HG02642 (cell line): Measurements from ENCODE around the gene DDR1.
"Not testable (repeated sequence)": the region's sequence is repeated elsewhere in the genome, so short reads cannot be mapped to it uniquely, and the experiment has no call there.

Experiments used
- ATAC-seq: cut with Tn5 transposase; IDR thresholded peaks from one replicate; pipeline ENCODE4 v1.9.1; 2021; ENCODE audit warnings: mild to moderate bottlenecking; ENCODE audit not compliant: unreplicated experiment, poor library complexity

Gene DDR1

DNA sequence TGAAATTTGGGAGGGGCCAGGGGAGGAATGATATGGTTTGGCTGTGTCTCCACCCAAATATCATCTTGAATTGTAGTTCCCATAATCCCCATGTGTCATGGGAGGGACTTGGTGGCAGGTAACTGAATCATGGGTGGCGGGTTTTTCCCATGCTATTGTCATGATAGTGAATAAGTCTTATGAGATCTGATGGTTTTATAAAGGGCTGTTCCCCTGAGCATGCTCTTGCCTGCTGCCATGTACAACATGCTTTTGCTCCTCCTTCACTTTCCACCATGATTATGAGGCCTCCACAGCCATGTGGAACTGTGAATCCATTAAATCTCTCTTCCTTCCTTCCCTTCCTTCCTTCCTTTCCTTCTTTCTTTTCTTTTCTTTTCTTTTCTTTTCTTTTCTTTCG lies 31.9 kb upstream of the DDR1 start:
- ATAC-seq: not testable (repeated sequence)

DNA sequence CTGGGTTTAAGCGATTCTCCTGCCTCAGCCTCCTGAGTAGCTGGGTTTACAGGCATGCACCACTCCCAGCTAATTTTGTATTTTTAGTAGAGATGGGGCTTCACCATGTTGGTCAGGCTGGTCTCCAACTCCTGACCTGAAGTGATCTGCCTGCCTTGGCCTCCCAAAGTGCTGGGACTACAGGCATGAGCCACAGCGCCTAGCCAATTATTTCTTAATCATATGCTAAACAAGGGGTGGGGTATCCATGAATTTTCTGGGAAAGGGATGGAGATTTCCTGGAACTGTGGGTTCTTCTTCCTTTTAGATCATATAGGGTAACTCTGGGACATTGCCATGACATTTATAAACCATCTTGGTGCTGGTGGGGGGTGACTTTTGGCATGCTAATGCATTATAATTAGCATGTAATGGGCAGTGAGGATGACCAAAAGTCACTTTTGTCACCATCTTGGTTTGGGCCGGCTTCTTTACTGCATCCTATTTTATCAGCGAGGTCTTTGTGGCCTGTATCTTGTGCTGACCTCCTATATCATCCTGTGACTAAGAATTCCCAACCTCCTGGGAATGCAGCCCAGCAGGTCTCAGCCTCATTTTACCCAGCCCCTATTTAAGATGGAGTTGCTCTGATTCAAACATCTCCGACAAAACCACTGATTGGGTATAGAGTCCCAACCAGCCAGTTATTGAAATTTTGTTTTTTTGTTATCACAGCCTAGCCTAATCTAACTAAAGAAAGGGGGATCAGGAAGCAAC lies 29.9 kb upstream of the DDR1 start:
- ATAC-seq: no peak

DNA sequence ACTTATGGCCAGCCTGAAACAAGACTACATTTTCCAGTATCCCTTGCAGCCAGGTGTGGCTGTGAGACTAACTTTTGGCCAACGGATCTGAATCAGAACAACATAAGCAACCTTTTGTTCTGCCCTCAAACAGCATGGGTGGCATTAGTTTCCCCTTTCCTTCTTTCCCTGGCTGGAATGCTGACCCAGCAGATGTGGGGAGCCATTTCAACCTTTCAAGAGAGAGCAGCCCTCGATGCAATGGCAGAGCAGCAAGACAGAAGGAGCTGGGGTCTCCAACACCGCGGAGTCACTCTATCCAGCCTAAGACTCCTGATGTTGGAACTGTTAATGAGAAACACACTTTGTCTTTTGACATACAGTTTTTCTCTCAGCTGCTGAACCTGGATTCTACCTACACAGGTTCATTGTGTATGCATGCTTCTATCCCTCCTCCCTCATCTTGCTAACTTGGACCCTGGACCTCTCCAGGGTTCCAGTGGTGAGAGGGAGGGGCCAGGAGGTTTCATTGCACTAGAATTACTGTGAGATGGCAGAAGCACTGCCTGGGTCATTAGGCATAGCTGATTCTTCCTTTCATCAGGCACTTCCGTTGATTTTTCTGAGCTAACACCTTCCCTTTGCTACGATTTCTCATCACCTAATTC lies 28.8 kb upstream of the DDR1 start:
- no peak for ATAC-seq

DNA sequence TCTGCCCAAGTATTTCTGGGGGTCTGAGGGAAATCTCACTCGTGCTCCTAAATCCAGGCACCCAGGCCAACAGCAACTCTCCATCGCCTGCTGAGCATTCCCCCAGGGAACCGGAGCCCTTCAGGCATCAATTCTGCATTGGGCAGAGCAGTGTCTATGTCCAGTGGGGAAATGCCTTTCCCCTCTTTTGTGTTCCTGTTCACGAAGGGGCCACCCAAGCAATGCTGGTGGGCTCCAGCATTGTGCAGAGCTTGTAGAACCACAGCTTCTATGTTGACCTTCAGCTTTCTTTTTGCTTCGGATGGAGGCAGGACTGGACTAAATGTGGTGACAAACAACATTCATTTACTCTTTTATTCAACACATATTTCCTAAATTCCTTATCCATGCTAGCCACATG lies 27.2 kb upstream of the DDR1 start:
- no peak for ATAC-seq

DNA sequence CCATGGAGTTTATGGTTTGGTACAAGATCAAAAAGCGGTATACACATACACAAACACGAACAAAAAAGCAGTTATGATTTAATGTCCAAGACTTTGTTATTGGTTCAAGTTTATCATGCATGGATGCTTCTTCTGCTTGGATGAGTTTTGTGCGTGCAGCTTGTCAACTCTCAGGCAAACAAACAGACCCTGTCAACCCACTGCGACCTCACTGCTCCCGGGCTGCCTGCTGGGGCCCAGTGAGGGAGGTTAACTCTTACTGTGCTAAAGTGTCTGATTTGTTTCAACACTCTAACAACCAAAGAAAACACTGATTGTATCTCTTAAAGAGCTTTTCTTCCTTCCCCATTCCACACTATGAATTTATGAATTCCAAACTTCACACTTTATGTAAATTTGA lies 26.8 kb upstream of the DDR1 start:
- no peak for ATAC-seq

DNA sequence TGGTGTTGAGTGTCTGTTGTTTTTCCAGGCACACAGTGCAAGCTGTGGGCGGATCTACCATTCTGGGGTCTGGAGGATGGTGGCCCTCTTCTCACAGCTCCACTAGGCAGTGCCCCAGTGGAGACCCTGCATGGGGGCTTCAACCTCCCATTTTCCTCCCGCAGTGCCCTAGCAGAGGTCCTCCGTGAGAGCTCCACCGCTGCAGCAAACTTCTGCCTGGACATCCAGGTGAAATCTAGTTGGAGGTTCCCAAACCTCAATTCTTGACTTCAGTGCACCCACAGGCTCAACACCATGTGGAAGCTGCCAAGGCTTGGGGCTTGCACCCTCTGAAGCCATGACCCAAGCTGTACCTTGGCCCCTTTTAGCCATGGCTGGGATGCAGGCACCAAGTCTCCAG lies 24.6 kb upstream of the DDR1 start:
- ATAC-seq: not testable (repeated sequence)

DNA sequence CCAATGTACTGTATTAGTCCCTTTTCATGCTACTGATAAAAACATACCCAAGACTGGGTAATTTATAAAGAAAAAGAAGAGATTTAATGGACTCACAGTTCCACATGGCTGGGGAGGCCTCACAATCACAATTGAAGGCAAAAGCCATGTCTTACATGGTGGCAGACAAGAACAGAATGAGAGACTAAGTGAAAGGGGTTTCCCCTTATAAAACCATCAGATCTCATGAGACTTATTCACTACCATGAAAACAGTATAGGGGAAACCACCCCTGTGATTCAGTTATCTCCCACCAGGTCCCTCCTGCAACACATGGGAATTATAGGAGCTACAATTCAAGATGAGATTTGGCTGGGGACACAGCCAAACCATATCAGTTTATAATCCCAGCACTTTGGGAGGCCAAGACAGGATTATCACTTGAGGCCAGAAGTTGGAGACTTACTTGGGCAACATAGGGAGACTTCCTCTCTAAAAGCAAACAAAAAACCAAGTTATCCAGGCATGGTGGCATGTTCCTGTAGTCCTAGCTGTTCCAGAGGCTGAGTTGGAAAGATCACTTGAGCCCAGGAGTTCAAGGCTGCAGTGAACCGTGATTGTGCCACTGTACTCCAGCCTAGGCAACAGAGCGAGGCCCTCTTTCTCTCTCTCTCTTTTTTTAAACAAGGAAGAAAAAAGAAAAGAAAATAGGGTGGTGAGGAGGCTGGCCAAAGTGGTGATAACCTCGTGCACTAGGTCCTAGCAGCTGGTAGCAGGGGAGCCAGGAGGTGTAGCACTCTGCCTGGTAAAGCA lies 22.9 kb upstream of the DDR1 start:
- no peak for ATAC-seq

DNA sequence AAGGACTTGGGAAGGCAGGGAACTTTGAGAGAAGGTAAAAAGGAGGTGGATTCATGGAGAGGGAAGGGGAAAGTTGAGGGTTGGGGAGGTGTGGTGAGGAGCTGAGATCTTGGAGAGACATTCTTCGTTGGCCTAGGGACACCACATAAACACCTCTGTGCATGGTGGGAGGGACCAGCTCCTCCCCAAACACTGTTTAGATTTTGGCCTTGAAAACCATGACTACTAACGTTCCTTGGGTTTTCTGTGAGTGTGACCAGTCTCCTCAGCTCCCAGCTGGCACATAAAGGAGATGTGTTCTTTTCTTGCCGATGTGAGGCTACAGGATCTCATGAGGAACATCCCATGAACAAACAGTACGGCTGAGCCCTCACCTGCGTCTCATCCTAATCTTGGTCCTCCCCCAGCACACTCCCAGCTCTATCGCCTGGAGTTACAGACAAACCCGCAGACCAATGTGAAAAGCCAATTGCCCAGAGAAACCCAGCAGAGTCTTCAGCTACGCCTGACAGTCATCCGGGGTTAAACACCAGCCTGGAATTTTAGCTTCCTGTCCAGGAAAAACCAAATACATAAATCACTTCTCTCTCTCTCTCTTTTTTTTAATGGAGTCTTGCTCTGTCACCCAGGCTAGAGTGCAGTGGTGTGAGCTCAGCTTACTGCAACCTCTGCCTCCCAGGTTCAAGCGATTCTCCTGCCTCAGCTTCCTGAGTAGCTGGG lies 22.0 kb upstream of the DDR1 start:
- no peak for ATAC-seq

DNA sequence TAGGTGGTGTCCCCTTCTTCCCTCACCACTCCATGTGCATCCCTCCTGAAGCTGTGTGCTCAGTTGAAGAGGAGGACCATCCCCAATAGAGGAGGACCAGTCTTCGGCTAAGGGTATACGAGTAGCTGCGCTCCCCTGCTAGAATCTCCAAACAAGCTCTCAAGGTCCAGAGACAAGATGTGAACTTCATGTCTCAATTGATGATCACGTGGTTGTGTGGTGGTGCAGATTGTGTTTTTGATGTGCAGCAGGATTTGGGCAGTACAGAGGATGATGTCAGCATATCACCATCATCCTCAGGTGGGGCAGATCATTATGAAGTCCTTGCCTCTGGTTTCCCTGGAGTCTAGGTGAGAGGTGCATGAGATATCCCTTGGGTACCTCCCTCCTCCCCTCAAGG lies 20.0 kb upstream of the DDR1 start:
- no peak for ATAC-seq

DNA sequence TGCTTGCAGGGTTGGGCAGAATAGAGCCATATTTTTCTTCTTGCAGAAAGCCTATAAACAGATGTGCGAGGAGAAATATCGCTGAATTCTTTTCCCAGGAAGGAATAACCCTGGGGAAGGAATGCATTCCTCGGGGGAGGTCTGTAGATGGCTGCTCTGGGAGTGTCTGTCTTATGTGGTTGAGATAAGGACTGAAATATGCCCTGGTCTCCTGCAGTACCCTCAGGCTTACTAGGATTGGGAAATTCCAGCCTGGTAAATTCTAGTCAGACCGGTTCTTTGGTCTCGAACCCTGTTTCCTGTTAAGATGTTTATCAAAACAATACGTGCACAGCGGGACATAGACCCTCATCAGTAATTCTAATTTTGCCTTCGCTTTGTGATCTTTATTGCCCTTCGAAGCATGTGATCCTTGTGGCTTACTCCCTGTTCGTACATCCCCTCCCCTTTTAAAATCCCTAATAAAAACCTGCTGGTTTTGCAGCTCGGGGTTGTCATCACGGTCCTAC lies 15.0 kb upstream of the DDR1 start:
- not testable (repeated sequence) for ATAC-seq

DNA sequence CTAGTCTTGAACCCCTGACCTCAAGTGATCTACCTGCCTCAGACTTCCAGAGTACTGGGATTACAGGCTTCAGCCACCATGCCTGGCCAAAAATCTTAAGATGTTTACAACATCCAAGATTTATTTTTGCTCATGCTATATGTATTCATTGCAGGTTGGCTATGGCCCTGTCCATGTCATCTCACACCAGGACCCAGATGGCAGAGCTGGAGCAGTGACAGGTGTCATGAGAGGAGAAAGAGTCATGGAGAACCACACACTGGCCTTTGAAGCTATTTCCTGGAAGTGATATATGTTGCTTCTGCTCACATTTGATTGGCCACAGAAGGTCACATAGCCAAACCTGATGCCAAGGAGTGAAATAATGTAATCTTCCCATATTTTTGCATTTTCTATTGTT lies 13.8 kb upstream of the DDR1 start:
- ATAC-seq: no peak

DNA sequence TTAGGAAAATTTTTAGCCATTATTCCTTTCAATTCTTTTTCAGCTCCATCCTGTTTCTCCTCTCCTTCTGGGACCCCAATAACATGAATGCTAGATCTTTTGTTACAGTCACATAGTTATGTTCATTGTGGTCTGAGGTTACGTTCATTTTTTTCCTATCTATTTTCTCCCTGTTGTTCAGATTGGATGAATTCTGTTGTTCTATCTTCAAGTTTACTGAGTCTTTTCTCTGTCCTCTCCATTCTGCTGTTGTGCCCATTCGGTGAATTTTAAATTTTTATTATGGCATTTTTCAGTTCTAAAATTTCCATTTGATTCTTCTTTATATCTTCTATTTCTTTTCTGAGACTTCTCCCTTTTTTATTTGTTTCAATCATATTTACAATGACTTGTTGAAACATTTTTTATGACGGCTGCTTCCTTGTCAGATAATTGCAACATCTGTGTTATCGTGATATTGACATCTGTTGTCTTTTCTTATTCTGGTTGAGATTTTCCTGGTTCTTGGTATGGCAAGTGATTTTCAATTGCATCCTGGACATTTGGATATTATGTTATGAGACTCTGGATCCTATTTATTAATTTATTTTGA lies 12.6 kb upstream of the DDR1 start:
- ATAC-seq: no peak

DNA sequence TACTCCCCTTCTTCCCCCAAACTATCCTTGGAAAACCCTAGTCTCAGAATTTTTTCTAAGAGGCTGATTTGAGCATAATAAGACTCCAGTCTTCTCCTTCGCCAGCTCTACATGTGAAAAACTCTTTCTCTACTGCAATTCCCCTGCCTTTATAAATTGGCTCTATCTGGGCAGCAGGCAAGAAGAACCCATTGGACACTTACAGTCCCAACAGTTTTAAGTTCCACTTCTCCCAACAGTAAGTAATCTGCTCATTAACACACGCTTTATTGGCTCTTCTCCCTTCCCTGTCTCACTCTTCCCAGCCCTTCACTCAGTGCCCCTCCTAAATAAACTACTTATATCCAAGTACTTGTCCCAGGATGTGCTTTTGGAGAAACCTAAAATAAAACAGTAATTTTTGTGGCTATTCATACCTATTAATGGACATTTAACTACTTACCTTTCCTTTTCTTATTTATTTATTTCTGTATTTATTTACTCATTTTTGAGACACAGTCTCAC lies 11.1 kb upstream of the DDR1 start:
- no peak for ATAC-seq

DNA sequence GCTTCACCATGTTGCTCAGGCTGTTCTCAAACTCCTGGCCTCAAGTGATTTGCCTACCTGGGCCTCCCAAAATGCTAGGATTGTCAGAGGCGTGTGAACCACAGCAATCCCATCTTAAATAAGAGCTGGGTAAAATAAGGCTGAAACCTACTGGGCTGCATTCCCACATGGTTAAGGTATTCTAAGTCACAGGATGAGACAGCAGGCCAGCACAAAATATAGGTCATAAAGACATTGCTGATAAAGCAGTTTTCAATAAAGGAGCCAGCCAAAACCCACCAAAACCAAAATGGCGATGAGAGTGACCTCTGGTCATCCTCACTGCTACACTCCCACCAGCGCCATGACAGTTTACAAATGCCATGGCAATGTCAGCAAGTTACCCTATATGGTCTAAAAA lies 10.5 kb upstream of the DDR1 start:
- not testable (repeated sequence) for ATAC-seq

DNA sequence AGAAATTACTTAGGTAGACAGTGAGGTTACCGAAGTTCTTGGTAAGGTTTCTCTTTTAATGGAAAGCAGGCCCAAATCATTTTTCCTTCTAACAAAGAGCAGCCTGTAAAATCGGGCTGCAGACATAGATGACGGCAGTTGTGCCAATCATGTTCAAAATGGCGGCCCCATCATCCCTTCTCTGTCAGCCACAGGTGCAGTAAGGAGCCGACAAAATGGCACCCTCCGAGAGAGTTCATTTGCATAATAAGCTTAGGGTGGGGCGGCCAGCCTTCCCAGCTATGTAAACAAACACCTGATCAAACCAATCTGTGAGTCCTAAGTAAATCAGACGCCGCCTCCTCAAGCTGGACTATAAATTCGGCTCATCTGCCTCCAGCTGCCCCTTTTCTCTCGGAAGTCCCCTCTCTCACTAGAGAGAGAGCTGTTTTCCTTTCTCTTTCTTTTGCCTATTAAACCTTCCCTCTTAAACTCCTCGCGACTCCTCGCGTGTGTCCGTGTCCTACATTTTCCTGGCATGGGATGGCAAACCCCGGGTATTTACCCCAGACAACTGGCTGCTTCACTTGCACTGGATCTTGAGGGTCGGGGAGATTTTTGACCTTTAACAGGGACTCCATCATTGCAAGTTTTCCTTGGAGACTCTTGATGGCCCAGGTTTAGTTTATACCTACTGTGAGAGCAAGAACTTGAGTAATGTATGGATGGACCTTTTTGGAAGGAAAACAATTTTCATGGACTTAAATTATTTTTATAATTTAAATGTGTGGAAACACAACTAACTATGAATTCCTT lies 8.9 kb upstream of the DDR1 start:
- no peak for ATAC-seq

DNA sequence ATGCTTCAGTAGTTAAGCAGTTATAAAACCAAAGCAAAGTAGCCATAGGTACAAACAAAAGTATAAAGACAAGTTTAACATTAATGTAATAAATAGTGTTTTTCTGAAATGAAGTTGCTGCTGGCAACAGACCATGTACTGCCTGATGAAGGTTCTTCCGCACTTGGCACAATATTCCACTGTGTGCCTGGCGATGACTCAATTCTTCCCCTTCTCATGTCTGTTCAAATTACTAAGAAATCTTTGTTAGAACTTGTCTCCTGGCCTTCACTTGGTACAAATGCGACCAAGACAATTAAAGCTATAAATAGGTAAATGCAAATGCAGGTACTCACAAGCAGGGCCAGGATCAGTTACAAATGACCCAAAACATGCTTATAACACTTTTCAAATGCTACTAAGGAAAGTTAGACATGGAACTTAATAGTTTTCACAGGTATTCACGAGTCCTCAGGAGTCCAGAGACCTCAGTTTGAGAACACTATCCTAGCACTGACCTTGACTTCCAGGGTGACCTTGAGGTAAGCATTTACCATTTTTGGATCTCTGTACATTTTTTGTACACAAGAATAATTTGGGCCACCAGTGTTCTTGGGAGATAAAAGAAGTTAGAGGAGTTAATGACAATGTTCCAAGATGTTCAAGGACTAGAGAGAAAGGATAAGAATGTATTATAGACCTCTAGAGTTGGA lies 8.1 kb upstream of the DDR1 start:
- no peak for ATAC-seq

DNA sequence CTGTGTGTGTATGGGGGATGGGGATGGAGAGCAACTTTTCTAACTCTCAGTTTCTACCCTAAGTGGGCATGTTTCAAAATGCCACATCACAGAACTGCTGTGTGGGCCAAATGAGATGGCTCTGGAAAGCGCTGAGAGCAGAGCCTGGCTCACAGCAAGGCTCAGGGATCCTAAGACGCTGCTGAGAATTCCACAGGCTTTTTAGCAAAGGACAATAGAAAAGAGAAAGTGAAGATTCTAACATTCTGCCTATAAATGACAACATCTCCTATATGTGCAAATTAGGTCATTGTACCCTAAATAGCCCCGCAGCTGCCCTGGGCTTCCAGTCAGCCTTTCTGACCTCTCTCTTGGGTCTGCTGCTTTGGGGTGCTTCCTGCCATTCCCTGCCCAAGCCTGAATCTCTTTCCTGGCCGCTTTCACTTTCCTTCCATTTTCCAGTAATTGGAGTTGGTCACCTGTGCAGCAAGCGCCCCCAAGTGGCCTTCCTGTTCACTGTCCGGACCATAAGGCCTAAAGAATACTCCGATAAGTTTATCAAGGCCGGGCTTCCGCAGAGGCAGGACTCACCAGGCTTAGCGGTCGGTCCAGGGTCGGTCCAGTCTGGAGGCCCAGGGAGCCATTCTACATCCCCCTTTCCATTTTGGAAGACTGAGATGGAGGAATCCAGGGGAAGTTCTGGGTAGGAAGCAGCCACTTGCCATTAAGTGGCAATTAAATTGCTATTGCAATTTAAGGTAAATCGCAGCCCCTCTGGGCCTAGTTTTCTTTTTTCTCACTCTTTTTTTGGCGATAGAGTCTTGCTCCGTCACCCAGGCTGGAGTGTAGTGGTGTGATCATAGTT lies 6.7 kb upstream of the DDR1 start:
- ATAC-seq: no peak
